Subcutaneous adipose tissue (tissue), 4 donors: ENCODE measurements around the gene TNFRSF9. TPM values are rescaled to one million over a fixed set of nuclear protein-coding genes. Genes with fewer than 3 reads are reported as not detected.

Experiments used
- total RNA-seq, 4 donors: library from RNA; depleted of rRNA; stranded (reverse); fragments of >200 nt; gene quantifications; one replicate each; pipeline ENCODE4 v1.1.0, GENCODE V29; 2016
- TF ChIP-seq, protein P1 (sequence below): fragments of 450-650 bp; IDR thresholded peaks from one replicate; pipeline ENCODE4 v1.5.1; 2016; ENCODE audit warnings: low read depth, mild to moderate bottlenecking, control low read depth, antibody characterized with exemption, moderate library complexity

TNFRSF9 gene
- total RNA-seq, 4 donors from 2014 or later = 0.34 TPM; not detected in 3

- TF ChIP-seq, protein P1, sequence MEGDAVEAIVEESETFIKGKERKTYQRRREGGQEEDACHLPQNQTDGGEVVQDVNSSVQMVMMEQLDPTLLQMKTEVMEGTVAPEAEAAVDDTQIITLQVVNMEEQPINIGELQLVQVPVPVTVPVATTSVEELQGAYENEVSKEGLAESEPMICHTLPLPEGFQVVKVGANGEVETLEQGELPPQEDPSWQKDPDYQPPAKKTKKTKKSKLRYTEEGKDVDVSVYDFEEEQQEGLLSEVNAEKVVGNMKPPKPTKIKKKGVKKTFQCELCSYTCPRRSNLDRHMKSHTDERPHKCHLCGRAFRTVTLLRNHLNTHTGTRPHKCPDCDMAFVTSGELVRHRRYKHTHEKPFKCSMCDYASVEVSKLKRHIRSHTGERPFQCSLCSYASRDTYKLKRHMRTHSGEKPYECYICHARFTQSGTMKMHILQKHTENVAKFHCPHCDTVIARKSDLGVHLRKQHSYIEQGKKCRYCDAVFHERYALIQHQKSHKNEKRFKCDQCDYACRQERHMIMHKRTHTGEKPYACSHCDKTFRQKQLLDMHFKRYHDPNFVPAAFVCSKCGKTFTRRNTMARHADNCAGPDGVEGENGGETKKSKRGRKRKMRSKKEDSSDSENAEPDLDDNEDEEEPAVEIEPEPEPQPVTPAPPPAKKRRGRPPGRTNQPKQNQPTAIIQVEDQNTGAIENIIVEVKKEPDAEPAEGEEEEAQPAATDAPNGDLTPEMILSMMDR = no peak
Measured at GRCh38 chr1:7905262-7905661, 35.4 kb downstream of the TNFRSF9 start.

- TF ChIP-seq, protein P1 = no peak
Measured at GRCh38 chr1:7902478-7903085, 38.1 kb downstream of the TNFRSF9 start.

DNA sequence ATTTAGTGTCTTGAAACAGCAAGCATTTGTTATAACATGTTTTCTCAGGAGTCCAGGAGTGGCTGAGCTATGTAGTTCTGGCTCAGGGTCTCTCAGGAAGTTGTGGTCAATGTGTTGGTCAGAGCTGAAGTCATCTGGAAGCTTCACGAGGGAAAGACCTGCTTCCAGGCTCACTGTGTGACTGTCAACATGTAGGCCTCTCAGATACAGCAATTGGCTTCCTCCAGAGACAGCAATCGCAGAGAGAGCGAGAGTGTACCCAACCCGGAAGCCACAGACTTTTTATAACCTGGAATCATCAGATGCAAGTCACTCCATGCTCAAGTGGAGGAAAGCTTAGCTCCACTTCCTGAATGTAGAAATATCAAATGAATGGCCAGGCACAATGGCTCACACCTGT lies 40.9 kb downstream of the TNFRSF9 start:
- TF ChIP-seq, protein P1 = no peak

DNA sequence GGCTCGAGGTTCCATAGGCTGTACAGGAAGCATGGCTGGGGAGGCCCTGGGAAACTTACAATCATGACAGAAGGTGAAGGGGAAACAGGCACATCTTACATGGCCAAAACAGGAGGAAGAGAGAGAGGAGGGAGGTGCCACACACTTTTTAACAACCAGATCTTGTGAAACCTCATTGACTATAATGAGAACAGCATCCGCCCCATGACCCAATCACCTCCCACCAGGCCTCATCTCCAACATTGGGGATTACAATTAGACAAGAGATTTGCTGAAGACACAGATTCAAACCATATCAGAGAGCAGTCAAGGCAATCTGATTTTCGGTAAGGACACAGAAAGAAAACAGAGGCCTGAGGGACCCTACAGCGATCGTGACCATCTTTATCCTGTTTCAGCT lies 41.7 kb downstream of the TNFRSF9 start:
- TF ChIP-seq, protein P1 = no peak

GRCh38 chr1:7896994-7897393 lies 43.6 kb downstream of the TNFRSF9 start:
- TF ChIP-seq, protein P1 = no peak

DNA sequence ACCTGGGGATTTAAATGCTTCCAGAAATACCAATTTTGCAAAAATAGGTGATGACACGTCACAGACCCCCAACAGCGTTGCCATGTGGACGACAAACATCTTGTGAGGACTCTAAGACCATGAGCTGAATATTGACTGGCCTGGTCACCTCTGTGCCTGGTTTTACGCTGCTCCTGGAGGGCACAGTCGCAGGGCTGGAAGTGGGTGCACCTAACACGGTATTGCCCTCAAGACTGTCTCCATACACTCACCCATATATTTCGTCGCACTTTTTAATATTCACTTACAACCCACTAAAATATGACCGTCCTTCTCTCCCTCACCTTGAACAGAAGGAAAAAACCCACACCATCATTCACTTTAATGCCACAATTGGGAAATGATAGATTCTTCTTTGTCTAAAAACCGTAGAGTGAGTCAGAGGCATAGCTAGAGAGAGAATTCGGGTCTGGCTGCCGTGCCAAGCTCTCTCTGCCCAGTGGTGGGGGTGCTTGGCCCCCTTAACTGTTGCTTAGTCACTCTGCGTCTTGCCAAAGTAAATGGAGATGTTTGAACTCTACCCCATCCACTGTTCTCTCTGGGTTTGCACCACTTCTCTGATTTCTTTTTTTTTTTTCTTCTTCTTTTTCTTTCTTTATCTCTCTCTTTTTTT lies 47.0 kb downstream of the TNFRSF9 start:
- TF ChIP-seq, protein P1 = no peak

- TF ChIP-seq, protein P1 = no peak
Measured at GRCh38 chr1:7891804-7892203, 48.8 kb downstream of the TNFRSF9 start.
